Body of pancreas (tissue), 4 donors: ENCODE measurements around the gene PIH1D1. TPM values are rescaled to one million over a fixed set of nuclear protein-coding genes. Genes with fewer than 3 reads are reported as not detected.

Experiments used
- ATAC-seq: fragments of 150-250 bp; one replicate; pipeline ENCODE4 v1.9.1; 2016
- DNase-seq, 4 donors: peaks; one replicate each; pipeline ENCODE4 v3.0.0-alpha.2; 2019
- H3K27ac ChIP-seq, 4 donors: fragments of 200-600 bp; sonication (generic); 1 replicate in 3 of 4; 2 replicates in 1 of 4; pipeline versions ENCODE4 v1.5.1 to v1.6.1; 2016 to 2019; ENCODE audit warnings: mild to moderate bottlenecking in 1 of 4, mixed read lengths in 1 of 4, moderate library complexity in 1 of 4
- H3K27me3 ChIP-seq, 2 donors: fragments of 200-600 bp; sonication (generic); one replicate each; pipeline ENCODE4 v1.6.0; 2016; ENCODE audit warnings: mild to moderate bottlenecking in 1 of 2
- H3K36me3 ChIP-seq, 2 donors: fragments of 200-600 bp; sonication (generic); replicated peaks in 1 of 2; 2 replicates each; pipeline ENCODE4 v1.5.1; 2016; ENCODE audit warnings: low read depth in 2 of 2; ENCODE audit not compliant: insufficient read depth in 1 of 2
- H3K4me1 ChIP-seq: fragments of 200-600 bp; sonication (generic); one replicate; pipeline ENCODE4 v1.6.0; 2016
- H3K4me3 ChIP-seq, 2 donors: fragments of 200-600 bp; sonication (generic); 1 replicate in 1 of 2; 2 replicates in 1 of 2; pipeline ENCODE4 v1.5.1; 2016 to 2019
- H3K9me3 ChIP-seq, 3 donors: fragments of 200-600 bp; sonication (generic); 1 replicate in 2 of 3; 2 replicates in 1 of 3; pipeline ENCODE4 v1.5.1; 2016
- POLR2A ChIP-seq, 3 donors: fragments of 450-650 bp; IDR thresholded peaks; one replicate each; pipeline ENCODE4 v1.6.1; 2016; ENCODE audit warnings: antibody characterized with exemption in 3 of 3, mild to moderate bottlenecking in 2 of 3
- WGBS, 2 donors: methylation state at CpG; one replicate each; pipeline ENCODE4 v1.1.5; 2017; 5-methylcytosine and 5-hydroxymethylcytosine counted together
- intact Hi-C: fragments of 100-400 bp; cut with DNase I; formaldehyde crosslinking; loops from one replicate; pipeline ENCODE4 v1.15.1; 2023
- total RNA-seq, 2 donors: library from RNA; depleted of rRNA; stranded (reverse); fragments of >200 nt; gene quantifications; one replicate each; pipeline ENCODE4 v1.1.0, GENCODE V29; 2016
- TF ChIP-seq, protein P1 (sequence below), 7 experiments: fragments of 450-650 bp in 4 of 7; fragments of 200-600 bp in 3 of 7; sonication (generic) in 3 of 7; IDR thresholded peaks; one replicate each; pipeline ENCODE4 v1.5.1; 2016 to 2019; ENCODE audit warnings: antibody characterized with exemption in 7 of 7

PIH1D1 gene
- total RNA-seq, 2 donors from 2014 or later, result 57.0 to 63.3 TPM

DNA sequence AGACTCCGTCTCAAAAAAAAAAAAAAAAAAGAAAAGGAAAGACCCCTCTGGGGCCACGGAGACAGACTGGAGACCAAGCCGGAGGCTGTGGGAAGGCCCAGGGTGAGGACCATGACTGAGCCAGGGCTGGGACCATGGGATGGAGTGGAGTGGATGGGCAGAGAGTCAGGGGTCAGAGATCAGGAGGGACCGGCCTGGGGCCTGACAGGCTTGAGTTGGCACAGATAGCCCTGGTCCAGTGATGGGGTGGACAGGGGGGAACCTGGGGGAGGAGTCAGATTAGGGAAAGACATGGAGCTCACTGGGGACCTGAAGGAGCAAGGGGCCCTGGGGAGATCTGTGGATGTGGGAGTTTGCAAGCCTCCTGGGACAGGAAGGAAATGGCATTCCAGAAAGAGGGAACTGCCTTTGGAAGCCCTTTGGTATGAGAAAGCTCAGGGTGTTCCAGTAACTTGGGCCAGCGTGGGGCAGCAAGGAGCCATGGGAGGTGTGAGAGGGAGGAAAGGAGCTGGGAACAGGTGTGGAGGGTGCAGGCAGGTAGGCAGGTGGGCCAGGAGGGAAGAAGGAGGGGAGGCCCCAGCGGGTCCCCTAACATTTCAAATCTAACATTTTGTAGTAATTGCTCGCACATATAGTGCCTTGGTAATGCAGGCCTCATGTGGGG lies 29.5 kb upstream of the PIH1D1 start:
- Histone ChIP-seq H3K4me3 (no peak overlapping the region), H3K36me3 (no peaks in the 10 kb centered on the region), H3K27ac (no peak overlapping the region), H3K27me3 (no peaks in the 10 kb centered on the region), H3K9me3 (no peaks in the 10 kb centered on the region), H3K4me1 (no peaks in the 10 kb centered on the region)
- no peak for TF ChIP-seq POLR2A (IDR thresholded peaks at IDR 0.05)
- TF ChIP-seq, protein P1, sequence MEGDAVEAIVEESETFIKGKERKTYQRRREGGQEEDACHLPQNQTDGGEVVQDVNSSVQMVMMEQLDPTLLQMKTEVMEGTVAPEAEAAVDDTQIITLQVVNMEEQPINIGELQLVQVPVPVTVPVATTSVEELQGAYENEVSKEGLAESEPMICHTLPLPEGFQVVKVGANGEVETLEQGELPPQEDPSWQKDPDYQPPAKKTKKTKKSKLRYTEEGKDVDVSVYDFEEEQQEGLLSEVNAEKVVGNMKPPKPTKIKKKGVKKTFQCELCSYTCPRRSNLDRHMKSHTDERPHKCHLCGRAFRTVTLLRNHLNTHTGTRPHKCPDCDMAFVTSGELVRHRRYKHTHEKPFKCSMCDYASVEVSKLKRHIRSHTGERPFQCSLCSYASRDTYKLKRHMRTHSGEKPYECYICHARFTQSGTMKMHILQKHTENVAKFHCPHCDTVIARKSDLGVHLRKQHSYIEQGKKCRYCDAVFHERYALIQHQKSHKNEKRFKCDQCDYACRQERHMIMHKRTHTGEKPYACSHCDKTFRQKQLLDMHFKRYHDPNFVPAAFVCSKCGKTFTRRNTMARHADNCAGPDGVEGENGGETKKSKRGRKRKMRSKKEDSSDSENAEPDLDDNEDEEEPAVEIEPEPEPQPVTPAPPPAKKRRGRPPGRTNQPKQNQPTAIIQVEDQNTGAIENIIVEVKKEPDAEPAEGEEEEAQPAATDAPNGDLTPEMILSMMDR (IDR thresholded peaks at IDR 0.05), result no peak
- WGBS, 2 donors, result 93 to 94% methylated on average over 7 of the region's 7 CpGs
- ATAC-seq (no peak), DNase-seq (no peak)
- intact Hi-C loops, result no loop called here

DNA sequence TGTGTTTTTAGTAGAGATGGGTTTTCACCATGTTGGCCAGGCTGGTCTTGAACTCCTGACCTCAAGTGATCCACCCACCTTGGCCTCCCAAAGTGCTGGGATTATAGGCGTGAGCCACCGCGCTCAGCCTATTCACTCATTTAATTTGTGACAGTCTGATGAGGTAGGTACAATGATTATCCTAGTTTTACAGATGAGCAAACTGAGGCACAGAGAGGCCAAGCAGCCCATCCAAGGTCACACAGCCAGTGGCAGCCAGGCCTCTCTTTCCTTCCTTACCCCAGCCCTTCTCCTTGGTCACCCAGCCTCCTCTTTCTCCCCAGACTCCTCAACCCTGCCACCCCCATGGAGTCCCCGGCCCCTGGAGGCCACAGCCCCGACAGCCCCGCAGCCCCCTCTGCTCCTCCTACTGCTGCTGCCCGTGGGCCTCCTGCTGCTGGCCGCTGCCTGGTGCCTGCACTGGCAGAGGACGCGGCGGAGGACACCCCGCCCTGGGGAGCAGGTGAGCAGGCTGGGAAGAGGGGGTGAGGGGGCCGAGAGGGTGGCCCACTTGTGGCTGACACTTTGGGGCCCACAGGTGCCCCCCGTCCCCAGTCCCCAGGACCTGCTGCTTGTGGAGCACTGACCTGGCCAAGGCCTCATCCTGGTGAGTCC lies 28.5 kb upstream of the PIH1D1 start:
- WGBS, 2 donors, result 85 to 91% methylated on average over 13 to 14 of the region's 14 CpGs
- Histone ChIP-seq H3K27me3 (no peaks in the 10 kb centered on the region), H3K4me1 (no peaks in the 10 kb centered on the region)

DNA sequence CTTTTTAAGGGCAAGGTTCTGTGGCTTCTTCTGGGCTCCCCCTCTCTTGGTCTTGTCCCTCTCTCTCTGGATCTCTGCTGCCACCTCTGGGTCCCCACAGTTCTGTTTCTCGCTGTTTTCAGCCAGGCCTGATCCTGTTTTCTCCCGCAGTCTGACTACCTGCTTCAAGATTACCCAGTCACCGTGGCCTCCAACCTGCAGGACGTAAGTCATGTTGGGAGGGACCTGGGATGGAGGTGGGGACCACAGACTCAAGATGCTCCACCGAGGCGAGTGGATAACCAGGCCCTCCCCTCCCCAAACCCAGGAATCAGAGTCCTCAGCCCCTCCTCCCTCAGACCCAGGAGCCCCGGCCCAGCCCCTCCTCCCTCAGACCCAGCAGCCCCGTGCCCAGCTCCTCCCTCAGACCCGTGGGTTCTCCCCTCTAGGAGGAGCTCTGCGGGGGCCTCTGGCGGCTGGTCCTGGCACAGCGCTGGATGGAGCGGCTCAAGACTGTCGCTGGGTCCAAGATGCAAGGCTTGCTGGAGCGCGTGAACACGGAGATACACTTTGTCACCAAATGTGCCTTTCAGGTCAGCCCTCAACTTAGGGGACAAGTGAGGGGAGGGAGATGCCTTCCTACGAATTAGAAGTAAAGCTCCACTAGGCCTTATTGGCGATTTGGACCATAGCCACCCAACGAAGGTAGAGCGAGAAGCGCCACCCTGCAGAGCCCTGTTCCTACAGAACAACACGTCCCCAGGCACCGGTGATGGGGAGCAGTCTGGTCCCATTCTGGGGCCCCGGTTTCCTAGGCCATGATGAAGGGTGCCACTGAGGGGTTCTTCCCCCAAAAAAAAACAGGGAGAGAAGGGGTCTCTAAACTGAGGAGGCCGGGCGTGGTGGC lies 24.6 kb upstream of the PIH1D1 start:
- intact Hi-C loops, result no loop called here
- H3K9me3 ChIP-seq, result no peaks in the 10 kb centered on the region
- DNase-seq (no peak), ATAC-seq (no peak)
- TF ChIP-seq, protein P1 (IDR thresholded peaks at IDR 0.05), result no peak
- no peak for TF ChIP-seq POLR2A (IDR thresholded peaks at IDR 0.05)
- no peaks in the 10 kb centered on the region for H3K27me3 ChIP-seq
- H3K4me3 ChIP-seq, result no peak overlapping the region
- no peaks in the 10 kb centered on the region for H3K36me3 ChIP-seq
- H3K4me1 ChIP-seq, result peaks cover 6% of the 10 kb centered on the region
- 56 to 72% methylated on average over 14 to 27 of the region's 27 CpGs for WGBS, 2 donors
- no peak overlapping the region for H3K27ac ChIP-seq

More for the DNA sequence above, 28.5 kb upstream of the PIH1D1 start:
- H3K36me3 ChIP-seq, result no peaks in the 10 kb centered on the region
- DNase-seq (no peak), ATAC-seq (no peak)
- H3K27ac ChIP-seq, result no peak overlapping the region
- H3K9me3 ChIP-seq, result no peaks in the 10 kb centered on the region
- intact Hi-C loops, result no loop called here
- TF ChIP-seq, protein P1 (IDR thresholded peaks at IDR 0.05), result no peak
- TF ChIP-seq POLR2A (IDR thresholded peaks at IDR 0.05), result no peak
- H3K4me3 ChIP-seq, result no peak overlapping the region

DNA sequence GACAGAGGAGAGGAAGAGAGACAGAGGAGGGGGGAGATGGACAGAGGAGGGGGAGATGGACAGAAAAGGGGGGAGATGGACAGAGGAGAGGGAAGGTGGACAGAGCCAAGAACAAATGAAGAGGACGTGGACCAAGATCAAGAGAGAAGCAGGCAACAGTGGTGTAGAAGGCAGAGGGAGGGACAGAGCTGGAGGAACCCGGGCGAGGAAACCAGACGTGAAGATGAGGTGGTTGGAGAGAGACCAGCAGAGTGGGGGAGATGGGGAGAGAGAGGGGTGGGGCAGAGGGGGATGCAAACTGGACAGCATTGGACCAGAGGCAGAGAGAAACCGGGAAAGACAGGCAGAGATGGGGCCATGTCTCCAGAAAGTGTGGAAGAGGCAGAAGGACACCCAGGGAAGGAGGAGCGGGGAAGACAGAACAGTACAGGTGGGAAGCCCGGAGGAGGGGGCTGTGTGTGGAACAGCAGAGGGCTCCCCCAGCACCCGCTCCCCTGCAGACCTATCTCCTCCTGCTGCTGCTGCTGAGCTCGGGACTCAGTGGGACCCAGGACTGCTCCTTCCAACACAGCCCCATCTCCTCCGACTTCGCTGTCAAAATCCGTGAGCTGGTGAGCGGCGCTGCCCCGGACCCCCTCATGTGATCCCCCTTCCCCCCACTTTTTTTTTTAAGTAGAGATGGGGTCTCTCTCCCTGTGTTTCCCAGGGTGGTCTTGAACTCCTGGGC lies 23.7 kb upstream of the PIH1D1 start:
- Histone ChIP-seq H3K4me1 (peaks cover 6% of the 10 kb centered on the region), H3K27ac (peak overlapping the region in 1 of 4 donors; percentile 25), H3K9me3 (no peaks in the 10 kb centered on the region), H3K27me3 (no peaks in the 10 kb centered on the region), H3K4me3 (no peak overlapping the region), H3K36me3 (no peaks in the 10 kb centered on the region)
- no peak for ATAC-seq
- no peak for DNase-seq
- TF ChIP-seq, protein P1 (IDR thresholded peaks at IDR 0.05), result no peak
- TF ChIP-seq POLR2A (IDR thresholded peaks at IDR 0.05), result no peak
- WGBS, 2 donors, result 62 to 67% methylated on average over 13 to 15 of the region's 15 CpGs
- intact Hi-C loops, result no loop called here
